HEK293 (cell line): ENCODE measurements around the gene FBLN2.

ENCODE experiments used
- CTCF ChIA-PET: fragments of 350-600 bp; formaldehyde crosslinking; extraction: SDS; loops from one replicate; lab custom pipeline; 2021; ENCODE audit warnings: antibody characterized with exemption; lab: Yijun Ruan, JAX
- POLR2A ChIA-PET: fragments of 300-600 bp; formaldehyde crosslinking; extraction: SDS; loops from one replicate; lab custom pipeline; 2020; ENCODE audit warnings: antibody characterized with exemption, inconsistent platforms; lab: Yijun Ruan, JAX
- H3K27ac ChIP-seq: fragments of 200-500 bp; sonication (Bioruptor generic); 2 replicates; pipeline ENCODE4 v1.5.1; 2014; ENCODE audit warnings: low read depth, low read length, control low read depth, inconsistent platforms; ENCODE audit errors: extremely low read depth
- H3K36me3 ChIP-seq, 2 experiments: fragments of 200-500 bp in 1 of 2; sonication (Bioruptor generic) in 1 of 2; 1 replicate in 1 of 2; 2 replicates in 1 of 2; pipeline ENCODE4 v1.5.1; 2014 to 2017; ENCODE audit warnings: inconsistent platforms in 2 of 2, low read length in 2 of 2; ENCODE audit not compliant: control insufficient read depth in 2 of 2, insufficient read depth in 1 of 2
- H3K4me1 ChIP-seq: fragments of 200-500 bp; sonication (Bioruptor generic); 2 replicates; pipeline ENCODE4 v1.5.1; 2014; ENCODE audit warnings: mild to moderate bottlenecking, low read length, inconsistent platforms; ENCODE audit not compliant: control insufficient read depth, insufficient read depth
- H3K4me3 ChIP-seq: 2 replicates; pipeline ENCODE4 v1.5.1; 2011; ENCODE audit warnings: low read depth, mild to moderate bottlenecking, control low read depth, low read length, moderate library complexity
- H3K9me3 ChIP-seq: fragments of 200-500 bp; sonication (Bioruptor generic); 2 replicates; pipeline ENCODE4 v1.5.1; 2014; ENCODE audit warnings: low read depth, low read length, inconsistent platforms; ENCODE audit not compliant: control insufficient read depth, insufficient read depth
- GLI4 ChIP-seq: fragments of 450-650 bp; formaldehyde crosslinking; IDR thresholded peaks from 2 replicates; pipeline ENCODE4 v1.5.1; 2016; ENCODE audit warnings: missing biosample characterization, missing genetic modification characterization
- PATZ1 ChIP-seq: fragments of 450-650 bp; formaldehyde crosslinking; IDR thresholded peaks from 2 replicates; pipeline ENCODE4 v1.5.1; 2016; ENCODE audit warnings: missing biosample characterization, missing genetic modification characterization
- TCF7L2 ChIP-seq: IDR thresholded peaks from 2 replicates; pipeline ENCODE4 v1.6.1; 2011; ENCODE audit warnings: low read depth, mild to moderate bottlenecking, inconsistent platforms, low read length, moderate library complexity, borderline replicate concordance
- WT1 ChIP-seq: fragments of 450-650 bp; formaldehyde crosslinking; IDR thresholded peaks from 2 replicates; pipeline ENCODE4 v1.5.1; 2016; ENCODE audit warnings: missing biosample characterization, missing genetic modification characterization
- ZBTB11 ChIP-seq: fragments of 450-650 bp; formaldehyde crosslinking; conservative IDR thresholded peaks from 2 replicates; pipeline ENCODE4 v1.5.1; 2016; ENCODE audit warnings: low read depth, missing biosample characterization, missing genetic modification characterization
- ZBTB8A ChIP-seq: fragments of 450-650 bp; formaldehyde crosslinking; IDR thresholded peaks from 2 replicates; pipeline ENCODE4 v1.5.1; 2016; ENCODE audit warnings: missing biosample characterization, missing genetic modification characterization
- ZFHX2 ChIP-seq: fragments of 450-650 bp; formaldehyde crosslinking; conservative IDR thresholded peaks from 2 replicates; pipeline ENCODE4 v1.5.1; 2016; ENCODE audit warnings: missing biosample characterization, missing genetic modification characterization
- ZIC2 ChIP-seq: fragments of 450-650 bp; formaldehyde crosslinking; IDR thresholded peaks from 2 replicates; pipeline ENCODE4 v1.5.1; 2016; ENCODE audit warnings: missing biosample characterization, missing genetic modification characterization
- ZNF140 ChIP-seq: fragments of 450-650 bp; formaldehyde crosslinking; IDR thresholded peaks from 2 replicates; pipeline ENCODE4 v1.5.1; 2016; ENCODE audit warnings: missing biosample characterization, missing genetic modification characterization
- ZNF148 ChIP-seq: fragments of 450-650 bp; formaldehyde crosslinking; IDR thresholded peaks from 2 replicates; pipeline ENCODE4 v1.5.0; 2017; ENCODE audit warnings: missing biosample characterization, missing genetic modification characterization, borderline replicate concordance
- ZNF280C ChIP-seq: fragments of 450-650 bp; formaldehyde crosslinking; IDR thresholded peaks from 2 replicates; pipeline ENCODE4 v1.5.1; 2016; ENCODE audit warnings: missing biosample characterization, missing genetic modification characterization
- ZNF302 ChIP-seq: fragments of 450-650 bp; formaldehyde crosslinking; IDR thresholded peaks from 2 replicates; pipeline ENCODE4 v1.5.1; 2016; ENCODE audit warnings: missing biosample characterization, missing genetic modification characterization, low read depth
- ZNF529 ChIP-seq: fragments of 450-650 bp; formaldehyde crosslinking; IDR thresholded peaks from 2 replicates; pipeline ENCODE4 v1.5.1; 2017; ENCODE audit warnings: missing genetic modification characterization, missing biosample characterization; ENCODE audit not compliant: insufficient replicate concordance
- ZNF560 ChIP-seq: fragments of 450-650 bp; formaldehyde crosslinking; IDR thresholded peaks from 2 replicates; pipeline ENCODE4 v1.5.1; 2017; ENCODE audit warnings: missing biosample characterization, missing genetic modification characterization, borderline replicate concordance
- ZNF571 ChIP-seq: fragments of 450-650 bp; formaldehyde crosslinking; IDR thresholded peaks from 2 replicates; pipeline ENCODE4 v1.5.0; 2017; ENCODE audit warnings: missing biosample characterization, missing genetic modification characterization
- ZNF610 ChIP-seq: fragments of 450-650 bp; formaldehyde crosslinking; IDR thresholded peaks from 2 replicates; pipeline ENCODE4 v1.5.1; 2016; ENCODE audit warnings: missing biosample characterization, missing genetic modification characterization, borderline replicate concordance
- ZNF621 ChIP-seq: fragments of 450-650 bp; formaldehyde crosslinking; IDR thresholded peaks from 2 replicates; pipeline ENCODE4 v1.5.1; 2017; ENCODE audit warnings: missing biosample characterization, missing genetic modification characterization
- ZNF639 ChIP-seq: fragments of 450-650 bp; formaldehyde crosslinking; IDR thresholded peaks from 2 replicates; pipeline ENCODE4 v1.5.1; 2016; ENCODE audit warnings: missing biosample characterization, missing genetic modification characterization
- ZNF660 ChIP-seq: fragments of 450-650 bp; IDR thresholded peaks from 2 replicates; pipeline ENCODE4 v1.5.1; 2018; ENCODE audit warnings: missing biosample characterization, mild to moderate bottlenecking, missing genetic modification characterization
- ZNF747 ChIP-seq: fragments of 450-650 bp; formaldehyde crosslinking; IDR thresholded peaks from 2 replicates; pipeline ENCODE4 v1.5.1; 2016; ENCODE audit warnings: missing biosample characterization, missing genetic modification characterization
- ZSCAN23 ChIP-seq: fragments of 450-650 bp; formaldehyde crosslinking; IDR thresholded peaks from 2 replicates; pipeline ENCODE4 v1.5.1; 2016; ENCODE audit warnings: missing biosample characterization, missing genetic modification characterization

FBLN2 gene

GRCh38 chr3:13663781-13664535 lies 115.0 kb downstream of the FBLN2 start:
- ChIA-PET POLR2A (no interaction called here), CTCF (interaction anchor here (0.6 to 17.8 kb wide), 3 partner anchors 9 to 220 kb away, joined by 3 to 589 read pairs (median 4); partner anchors contain the start of gene WNT7A)
- H3K4me1 ChIP-seq, result no peaks in the 10 kb centered on the region
- no peak for TF ChIP-seq ZIC2 (tag by site-specific recombination)
- no peak for TF ChIP-seq WT1 (tag by site-specific recombination)
- no peaks in the 10 kb centered on the region for H3K36me3 ChIP-seq
- no peak overlapping the region for H3K27ac ChIP-seq
- no peak overlapping the region for H3K4me3 ChIP-seq
- no peaks in the 10 kb centered on the region for H3K9me3 ChIP-seq

- ChIA-PET CTCF (interaction anchor here (0.7 to 1.3 kb wide), 5 partner anchors 8 to 220 kb away, joined by 3 to 5 read pairs (median 4); no protein-coding TSS in a partner anchor), POLR2A (no interaction called here)
- no peak overlapping the region for H3K4me3 ChIP-seq
- no peaks in the 10 kb centered on the region for H3K9me3 ChIP-seq
- H3K36me3 ChIP-seq, result no peaks in the 10 kb centered on the region
- no peaks in the 10 kb centered on the region for H3K4me1 ChIP-seq
- H3K27ac ChIP-seq, result no peak overlapping the region
- TF ChIP-seq ZNF747 (tag by site-specific recombination) (no peak), PATZ1 (tag by site-specific recombination) (peak; percentile 96), ZNF280C (tag by site-specific recombination) (no peak), ZNF140 (no peak), ZNF560 (tag by site-specific recombination) (no peak), ZNF571 (tag by site-specific recombination) (no peak), ZNF610 (no peak), WT1 (tag by site-specific recombination) (no peak), ZBTB8A (tag by site-specific recombination) (no peak), TCF7L2 (no peak), ZNF639 (tag by site-specific recombination) (no peak), GLI4 (tag by site-specific recombination) (no peak), ZNF621 (tag by site-specific recombination) (no peak), ZIC2 (tag by site-specific recombination) (peak; percentile 73), ZNF660 (tag by site-specific recombination) (peak; percentile 40; the same call in 1 of the 2 replicates), ZSCAN23 (tag by site-specific recombination) (no peak), ZNF529 (tag by site-specific recombination) (no peak), ZNF302 (no peak), ZBTB11 (tag by site-specific recombination) (no peak), ZNF148 (tag by site-specific recombination) (no peak), ZFHX2 (tag by site-specific recombination) (peak; percentile 96)
Measured at GRCh38 chr3:13665582-13666226, 116.8 kb downstream of the FBLN2 start.
